HG02938 (cell line): Measurements from ENCODE around the gene SLC39A9.
"Not testable (repeated sequence)": the region's sequence is repeated elsewhere in the genome, so short reads cannot be mapped to it uniquely, and the experiment has no call there.

Experiments
- ATAC-seq: cut with Tn5 transposase; IDR thresholded peaks from one replicate; pipeline ENCODE4 v1.9.1; 2021; ENCODE audit warnings: mild to moderate bottlenecking, moderate library complexity; ENCODE audit not compliant: unreplicated experiment

SLC39A9 gene

GRCh38 chr14:69368381-69368780, 30.1 kb upstream of the SLC39A9 start:
- no peak for ATAC-seq

- ATAC-seq, result no peak
Observed at GRCh38 chr14:69370061-69370460, 28.4 kb upstream of the SLC39A9 start.

- ATAC-seq, result no peak
Observed at GRCh38 chr14:69372146-69372545, 26.3 kb upstream of the SLC39A9 start.

- ATAC-seq, result no peak
Observed at GRCh38 chr14:69373104-69373503, 25.4 kb upstream of the SLC39A9 start.

GRCh38 chr14:69374235-69374634, 24.3 kb upstream of the SLC39A9 start:
- no peak for ATAC-seq

- ATAC-seq, result no peak
Observed at GRCh38 chr14:69375182-69375581, 23.3 kb upstream of the SLC39A9 start.

GRCh38 chr14:69375722-69376121, 22.8 kb upstream of the SLC39A9 start:
- ATAC-seq, result no peak

- ATAC-seq, result no peak
Observed at GRCh38 chr14:69376439-69376838, 22.1 kb upstream of the SLC39A9 start.

- ATAC-seq, result no peak
Observed at GRCh38 chr14:69378274-69378673, 20.2 kb upstream of the SLC39A9 start.

- no peak for ATAC-seq
Observed at GRCh38 chr14:69387311-69387710, 11.2 kb upstream of the SLC39A9 start.

GRCh38 chr14:69391400-69391799, 7.1 kb upstream of the SLC39A9 start:
- ATAC-seq, result not testable (repeated sequence)

- ATAC-seq, result no peak
Observed at GRCh38 chr14:69392481-69392880, 6.0 kb upstream of the SLC39A9 start.

- no peak for ATAC-seq
Observed at GRCh38 chr14:69395929-69396328, 2.6 kb upstream of the SLC39A9 start.

- ATAC-seq, result no peak
Observed at GRCh38 chr14:69398818-69399210, 322 bp downstream of the SLC39A9 start.

- ATAC-seq, result no peak
Observed at GRCh38 chr14:69399750-69400149, 1.3 kb downstream of the SLC39A9 start.

- ATAC-seq, result no peak
Observed at GRCh38 chr14:69400154-69400553, 1.7 kb downstream of the SLC39A9 start.

- no peak for ATAC-seq
Observed at GRCh38 chr14:69401841-69402240, 3.3 kb downstream of the SLC39A9 start.

- ATAC-seq, result no peak
Observed at GRCh38 chr14:69404478-69404877, 6.0 kb downstream of the SLC39A9 start.

- ATAC-seq, result no peak
Observed at GRCh38 chr14:69404883-69405282, 6.4 kb downstream of the SLC39A9 start.

GRCh38 chr14:69405762-69406161, 7.3 kb downstream of the SLC39A9 start:
- no peak for ATAC-seq

GRCh38 chr14:69408331-69408960, 10.0 kb downstream of the SLC39A9 start:
- ATAC-seq, result no peak

GRCh38 chr14:69413483-69413882, 15.0 kb downstream of the SLC39A9 start:
- no peak for ATAC-seq

- not testable (repeated sequence) for ATAC-seq
Observed at GRCh38 chr14:69416087-69416486, 17.6 kb downstream of the SLC39A9 start.
